AG04450 (cell line): ENCODE data around the gene PRKCH. TPM values are rescaled to one million over a fixed set of nuclear protein-coding genes. Genes with fewer than 3 reads are reported as not detected.

Experiments
- CTCF ChIA-PET: fragments of 300-600, 350-600 bp; formaldehyde crosslinking; extraction: SDS; loops from one replicate; lab custom pipeline; 2022; ENCODE audit warnings: antibody characterized with exemption, inconsistent platforms; lab: Charles Lee
- POLR2A ChIA-PET: fragments of 350-600 bp; formaldehyde crosslinking; extraction: SDS; loops from one replicate; lab custom pipeline; 2021; ENCODE audit warnings: antibody characterized with exemption, inconsistent platforms; lab: Yijun Ruan, JAX
- DNase-seq: peaks from one replicate; pipeline ENCODE4 v3.0.0-alpha.2; 2011; ENCODE audit warnings: low read depth, low spot score
- H3K27ac ChIP-seq: one replicate; pipeline ENCODE4 v1.5.1; 2012; ENCODE audit warnings: low read depth, low read length, control low read depth
- H3K27me3 ChIP-seq: one replicate; pipeline ENCODE4 v1.6.0; 2012; ENCODE audit warnings: low read length; ENCODE audit not compliant: control insufficient read depth, insufficient read depth
- H3K4me3 ChIP-seq: 2 replicates; pipeline ENCODE4 v1.5.1; 2011; ENCODE audit warnings: mild to moderate bottlenecking, low read depth, low read length, control low read depth
- H3K9me3 ChIP-seq: 2 replicates; pipeline ENCODE4 v1.5.1; 2012; ENCODE audit warnings: low read length; ENCODE audit not compliant: control insufficient read depth, insufficient read depth
- CTCF ChIP-seq: IDR thresholded peaks from 2 replicates; pipeline ENCODE4 v1.5.1; 2011; ENCODE audit warnings: low read depth, low read length, control low read depth, inconsistent platforms
- polyA plus RNA-seq: library from polyadenylated mRNA; depleted of rRNA; stranded (reverse); fragments of >200 nt; gene quantifications from 2 replicates; pipeline ENCODE4 v1.2.3, GENCODE V29; 2011

The PRKCH gene
- polyA plus RNA-seq, 1 experiment = 1.6 TPM

- TF ChIP-seq CTCF = no peak
- CTCF ChIA-PET = no interaction called here
These were observed 64.9 kb downstream of the PRKCH start for GRCh38 chr14:61386173-61386772.

DNA sequence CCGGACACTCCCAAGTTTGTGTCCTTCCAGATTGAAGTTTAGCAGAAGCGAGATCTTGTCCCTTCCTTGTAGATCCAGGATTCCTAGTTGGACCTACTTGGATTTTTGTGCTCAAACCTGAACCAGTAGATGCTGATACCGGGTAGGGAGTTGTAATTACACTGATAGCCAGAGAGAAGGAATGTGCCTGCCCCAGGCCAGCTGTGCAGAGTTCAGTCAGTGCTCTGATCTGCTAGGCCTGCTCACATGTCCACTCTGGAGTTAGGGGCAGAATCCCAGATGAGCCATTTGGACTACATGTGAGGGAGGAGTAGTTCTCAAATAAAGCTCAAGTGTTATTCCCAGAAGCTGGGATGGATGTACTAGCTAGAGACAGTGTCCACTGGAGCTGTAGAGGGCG, 65.7 kb downstream of the PRKCH start:
- Histone ChIP-seq H3K4me3 (no peak overlapping the region), H3K9me3 (no peaks in the 10 kb centered on the region), H3K27me3 (peaks cover 12% of the 10 kb centered on the region), H3K27ac (no peak overlapping the region)
- no peak for DNase-seq
- ChIA-PET CTCF (no interaction called here), POLR2A (no interaction called here)
- TF ChIP-seq CTCF = no peak

More at GRCh38 chr14:61386173-61386772, 64.9 kb downstream of the PRKCH start:
- H3K4me3 ChIP-seq = no peak overlapping the region
- POLR2A ChIA-PET = no interaction called here
- H3K9me3 ChIP-seq = no peaks in the 10 kb centered on the region
- peaks cover 15% of the 10 kb centered on the region for H3K27me3 ChIP-seq
- H3K27ac ChIP-seq = no peak overlapping the region
- no peak for DNase-seq

GRCh38 chr14:61388173-61388975, 67.0 kb downstream of the PRKCH start:
- Histone ChIP-seq H3K27ac (no peak overlapping the region), H3K27me3 (peaks cover 12% of the 10 kb centered on the region), H3K9me3 (no peaks in the 10 kb centered on the region), H3K4me3 (no peak overlapping the region)
- no peak for DNase-seq
- ChIA-PET CTCF (no interaction called here), POLR2A (no interaction called here)
- TF ChIP-seq CTCF = no peak

DNA sequence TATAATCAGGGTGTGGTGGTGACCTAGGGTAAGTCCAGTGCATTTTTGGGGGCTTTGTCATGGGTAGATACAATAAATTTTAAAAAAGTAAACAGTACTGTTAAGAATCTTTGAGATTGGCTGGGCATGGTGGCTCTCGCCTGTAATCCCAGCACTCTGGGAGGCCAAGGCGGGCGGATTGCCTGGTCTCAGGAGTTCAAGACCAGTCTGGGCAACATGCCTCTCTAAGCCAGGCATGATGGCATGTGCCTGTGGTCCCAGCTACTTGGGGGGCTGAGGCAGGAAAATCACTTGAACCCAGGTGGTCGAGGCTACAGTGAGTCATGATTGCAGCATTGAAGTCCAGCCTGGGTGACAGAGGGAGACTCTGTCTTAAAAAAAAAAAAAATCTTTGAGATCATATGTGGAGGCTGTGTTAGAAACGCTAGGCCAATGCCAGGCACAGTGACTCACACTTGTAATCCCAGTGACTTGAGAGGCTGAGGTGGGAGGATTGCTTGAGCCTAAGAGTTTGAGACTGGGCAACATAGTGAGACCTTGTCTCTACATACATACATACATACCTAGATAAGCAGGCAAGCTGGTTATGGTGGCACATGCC, 67.7 kb downstream of the PRKCH start:
- ChIA-PET CTCF (no interaction called here), POLR2A (no interaction called here)
- Histone ChIP-seq H3K27me3 (peaks cover 8% of the 10 kb centered on the region), H3K9me3 (no peaks in the 10 kb centered on the region), H3K4me3 (no peak overlapping the region), H3K27ac (no peak overlapping the region)
- no peak for DNase-seq
- TF ChIP-seq CTCF = no peak

DNA sequence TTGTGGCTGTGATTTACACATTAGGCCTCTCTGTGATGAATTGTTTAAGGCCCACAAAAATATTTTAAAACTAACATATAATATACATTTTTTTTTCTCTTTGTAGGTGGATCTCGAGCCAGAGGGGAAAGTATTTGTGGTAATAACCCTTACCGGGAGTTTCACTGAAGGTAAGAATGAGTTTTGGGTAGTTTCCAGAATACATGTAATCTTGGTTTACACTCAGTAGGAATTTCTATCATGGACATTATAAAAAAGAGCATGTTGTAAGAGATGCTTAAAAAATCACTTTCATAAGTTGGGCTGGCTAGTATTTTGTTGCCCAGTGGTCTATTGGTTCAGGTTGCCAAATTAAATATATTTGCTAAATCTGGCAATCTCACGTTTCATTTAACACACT, 69.7 kb downstream of the PRKCH start:
- H3K4me3 ChIP-seq = no peak overlapping the region
- peaks cover 8% of the 10 kb centered on the region for H3K27me3 ChIP-seq
- H3K9me3 ChIP-seq = no peaks in the 10 kb centered on the region
- no peak for DNase-seq
- ChIA-PET CTCF (no interaction called here), POLR2A (no interaction called here)
- no peak overlapping the region for H3K27ac ChIP-seq
- no peak for TF ChIP-seq CTCF
